Activated CD4-positive, alpha-beta T cell treated with anti-CD3 and anti-CD28 coated beads, Interleukin-2, Interleukin-4, amounts not matched to agents 100 ng/mL and 50 ng/mL, durations not matched to agents 16 hours and 8 hours (primary cell): ENCODE data around the gene AKAP6.
A peak's percentile ranks its signal among the peaks of the same experiment; 100 is the strongest.

Source experiments
- DNase-seq: peaks from one replicate; pipeline ENCODE4 v3.0.0-alpha.2; 2020; ENCODE audit warnings: low spot score

AKAP6 gene, protein sequence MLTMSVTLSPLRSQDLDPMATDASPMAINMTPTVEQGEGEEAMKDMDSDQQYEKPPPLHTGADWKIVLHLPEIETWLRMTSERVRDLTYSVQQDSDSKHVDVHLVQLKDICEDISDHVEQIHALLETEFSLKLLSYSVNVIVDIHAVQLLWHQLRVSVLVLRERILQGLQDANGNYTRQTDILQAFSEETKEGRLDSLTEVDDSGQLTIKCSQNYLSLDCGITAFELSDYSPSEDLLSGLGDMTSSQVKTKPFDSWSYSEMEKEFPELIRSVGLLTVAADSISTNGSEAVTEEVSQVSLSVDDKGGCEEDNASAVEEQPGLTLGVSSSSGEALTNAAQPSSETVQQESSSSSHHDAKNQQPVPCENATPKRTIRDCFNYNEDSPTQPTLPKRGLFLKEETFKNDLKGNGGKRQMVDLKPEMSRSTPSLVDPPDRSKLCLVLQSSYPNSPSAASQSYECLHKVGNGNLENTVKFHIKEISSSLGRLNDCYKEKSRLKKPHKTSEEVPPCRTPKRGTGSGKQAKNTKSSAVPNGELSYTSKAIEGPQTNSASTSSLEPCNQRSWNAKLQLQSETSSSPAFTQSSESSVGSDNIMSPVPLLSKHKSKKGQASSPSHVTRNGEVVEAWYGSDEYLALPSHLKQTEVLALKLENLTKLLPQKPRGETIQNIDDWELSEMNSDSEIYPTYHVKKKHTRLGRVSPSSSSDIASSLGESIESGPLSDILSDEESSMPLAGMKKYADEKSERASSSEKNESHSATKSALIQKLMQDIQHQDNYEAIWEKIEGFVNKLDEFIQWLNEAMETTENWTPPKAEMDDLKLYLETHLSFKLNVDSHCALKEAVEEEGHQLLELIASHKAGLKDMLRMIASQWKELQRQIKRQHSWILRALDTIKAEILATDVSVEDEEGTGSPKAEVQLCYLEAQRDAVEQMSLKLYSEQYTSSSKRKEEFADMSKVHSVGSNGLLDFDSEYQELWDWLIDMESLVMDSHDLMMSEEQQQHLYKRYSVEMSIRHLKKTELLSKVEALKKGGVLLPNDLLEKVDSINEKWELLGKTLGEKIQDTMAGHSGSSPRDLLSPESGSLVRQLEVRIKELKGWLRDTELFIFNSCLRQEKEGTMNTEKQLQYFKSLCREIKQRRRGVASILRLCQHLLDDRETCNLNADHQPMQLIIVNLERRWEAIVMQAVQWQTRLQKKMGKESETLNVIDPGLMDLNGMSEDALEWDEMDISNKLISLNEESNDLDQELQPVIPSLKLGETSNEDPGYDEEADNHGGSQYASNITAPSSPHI (N-terminal part only)

DNA sequence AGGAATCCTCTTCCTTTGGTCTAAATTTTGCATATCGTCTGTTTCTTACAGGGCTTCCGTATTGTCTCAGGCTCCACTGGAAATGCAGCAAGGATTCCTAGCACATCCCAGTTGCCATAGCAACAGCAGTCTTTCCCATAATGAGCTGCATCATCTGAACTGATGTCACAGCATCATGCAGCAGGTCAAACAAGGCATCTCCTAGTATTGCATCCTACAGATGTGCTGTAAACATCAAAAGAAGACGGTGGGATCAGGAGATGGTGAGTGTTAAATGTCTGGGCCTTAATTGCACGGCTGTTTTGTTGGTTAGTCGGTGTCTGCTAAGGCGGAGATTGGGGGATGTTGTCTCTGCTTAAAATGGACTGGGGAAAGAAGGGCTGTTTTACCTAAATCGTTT, at the start of gene AKAP6:
TSS of gene AKAP6 (plus strand) at position 153 of the 400 bp plus-strand sequence. CDS start 104,196 bp downstream, outside the sequence.
- no peak for DNase-seq

DNA sequence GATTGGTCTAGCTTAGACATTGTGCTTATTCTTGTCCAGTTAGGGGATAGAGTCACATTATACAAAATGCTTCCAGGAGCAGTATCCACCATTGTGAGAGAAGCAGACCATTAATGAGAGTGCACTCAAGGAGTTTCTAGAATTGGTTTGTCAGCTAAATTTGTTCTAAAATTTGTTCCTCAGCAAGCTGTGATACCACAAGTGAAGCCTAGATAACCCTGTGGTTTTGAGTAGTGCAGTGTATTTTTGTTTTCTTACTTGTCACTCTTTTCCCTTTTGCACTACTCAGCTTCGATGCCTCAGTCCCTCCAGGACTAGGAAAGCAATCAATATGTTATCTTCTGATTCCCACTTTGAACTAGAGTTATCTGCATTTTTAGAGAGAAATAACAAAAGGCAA, 42.5 kb upstream of the AKAP6 start:
- no peak for DNase-seq

DNA sequence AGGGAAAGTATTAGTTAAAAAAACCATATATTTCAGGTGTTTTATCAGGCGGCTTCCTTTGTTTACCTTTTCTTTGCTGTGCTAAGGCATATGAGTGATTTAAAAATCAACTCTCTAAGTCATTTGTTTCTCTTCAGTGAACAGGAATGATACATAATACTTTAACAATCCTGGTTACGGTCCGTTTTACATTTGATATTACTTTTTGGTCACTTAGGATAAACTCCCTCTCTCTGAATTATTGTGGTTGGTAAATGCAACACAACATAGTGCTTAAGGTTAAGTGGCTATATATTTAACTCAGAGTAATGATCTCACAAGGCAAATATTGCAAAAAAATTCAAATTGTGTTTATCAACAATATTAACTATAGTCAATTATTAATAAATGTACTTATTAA, 32.7 kb upstream of the AKAP6 start:
- DNase-seq, result no peak

DNA sequence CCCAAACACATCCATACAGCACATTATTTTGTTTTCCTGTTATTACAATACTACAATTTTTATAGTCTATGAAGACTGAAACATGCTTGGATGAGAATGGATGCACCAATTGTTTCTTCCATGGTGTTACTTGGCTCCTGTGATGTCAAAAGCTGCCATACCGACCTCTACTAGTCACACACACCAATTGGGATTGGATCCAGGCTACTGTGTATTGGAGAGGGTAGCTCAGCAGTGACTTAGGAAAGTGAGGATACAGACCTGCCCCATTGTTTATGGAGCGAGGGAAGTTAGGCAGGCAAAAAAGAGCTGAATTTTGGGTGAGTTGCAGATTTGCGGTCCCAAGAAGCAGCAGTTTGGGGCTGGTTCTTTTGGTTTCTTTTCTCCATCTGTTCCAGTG, 30.8 kb upstream of the AKAP6 start:
- DNase-seq, result no peak

DNA sequence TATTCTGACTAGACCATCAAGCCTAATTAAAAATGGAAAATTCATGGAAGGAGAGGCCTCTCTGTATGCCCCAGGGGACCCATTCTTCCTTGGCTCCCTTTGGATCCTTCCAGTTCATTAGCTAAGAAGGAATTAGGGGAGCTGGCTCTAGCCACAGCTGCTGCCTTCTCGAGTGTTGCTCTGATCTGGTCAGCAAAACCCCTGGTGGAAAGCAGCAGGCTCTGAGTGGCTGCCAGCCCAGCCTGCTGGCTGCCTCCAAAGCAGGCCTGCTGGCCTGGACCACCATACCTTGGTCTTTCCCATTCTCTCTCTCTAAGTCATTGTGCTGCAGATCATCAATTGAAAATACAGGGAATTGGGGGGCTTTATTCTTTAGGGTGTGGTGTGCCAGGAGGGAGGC, 29.0 kb upstream of the AKAP6 start:
- DNase-seq, result no peak

DNA sequence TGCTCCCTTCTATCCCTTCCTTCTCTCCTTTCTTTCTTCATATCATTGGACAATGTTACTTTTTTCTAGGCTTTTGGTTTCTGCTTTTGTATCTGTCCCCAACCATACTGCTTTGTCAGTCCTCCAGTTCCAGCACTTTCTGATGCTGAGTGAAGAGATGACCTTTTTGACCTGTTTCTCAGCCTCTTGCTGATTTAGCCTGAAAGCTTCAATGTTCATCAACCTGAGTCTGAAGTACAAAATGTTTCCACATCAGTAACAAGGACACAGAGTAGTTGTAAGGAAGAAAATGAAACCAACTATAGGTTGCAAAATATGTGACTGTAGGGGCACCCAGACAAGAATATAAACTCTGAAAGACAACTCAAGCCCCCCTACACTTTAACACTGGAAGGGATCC, 25.2 kb upstream of the AKAP6 start:
- DNase-seq, result no peak

DNA sequence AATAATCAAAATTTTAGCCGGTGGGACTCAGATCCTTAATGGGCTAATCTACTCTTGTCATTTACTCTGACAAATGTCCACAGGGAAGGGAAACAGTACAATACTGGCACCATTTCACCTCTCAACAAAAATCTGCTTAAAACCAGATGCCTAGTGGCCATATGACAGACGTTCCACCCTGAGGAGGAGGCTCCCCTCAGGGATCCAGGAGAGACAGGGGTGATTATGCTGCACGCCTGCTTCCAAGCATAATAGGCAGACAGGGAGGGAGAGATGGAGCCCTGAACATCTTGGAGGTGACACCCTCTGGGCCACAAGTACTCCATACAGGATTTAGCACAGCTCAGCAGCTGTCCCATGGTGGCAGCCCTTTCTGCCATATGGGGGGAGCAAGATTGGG, 24.8 kb upstream of the AKAP6 start:
- DNase-seq, result no peak

DNA sequence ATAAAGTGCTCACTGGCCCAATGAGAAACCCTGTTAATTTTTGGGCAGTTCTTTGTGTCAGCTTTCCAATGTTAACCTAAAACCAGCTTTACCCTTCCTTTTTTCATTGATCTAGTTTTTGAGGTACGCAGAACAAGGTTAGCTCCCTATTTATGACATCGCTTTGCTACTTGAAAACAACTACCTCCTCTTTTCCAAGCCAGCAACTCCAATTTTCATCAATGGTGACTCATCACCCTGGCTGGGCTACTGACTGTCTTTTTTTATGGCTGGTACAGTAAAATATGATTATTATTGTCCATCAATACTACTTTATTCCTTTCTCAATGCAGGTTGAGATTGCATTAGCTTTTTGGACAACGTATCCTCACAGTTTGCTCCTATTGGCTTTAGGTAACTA, 22.5 kb upstream of the AKAP6 start:
- DNase-seq, result no peak

DNA sequence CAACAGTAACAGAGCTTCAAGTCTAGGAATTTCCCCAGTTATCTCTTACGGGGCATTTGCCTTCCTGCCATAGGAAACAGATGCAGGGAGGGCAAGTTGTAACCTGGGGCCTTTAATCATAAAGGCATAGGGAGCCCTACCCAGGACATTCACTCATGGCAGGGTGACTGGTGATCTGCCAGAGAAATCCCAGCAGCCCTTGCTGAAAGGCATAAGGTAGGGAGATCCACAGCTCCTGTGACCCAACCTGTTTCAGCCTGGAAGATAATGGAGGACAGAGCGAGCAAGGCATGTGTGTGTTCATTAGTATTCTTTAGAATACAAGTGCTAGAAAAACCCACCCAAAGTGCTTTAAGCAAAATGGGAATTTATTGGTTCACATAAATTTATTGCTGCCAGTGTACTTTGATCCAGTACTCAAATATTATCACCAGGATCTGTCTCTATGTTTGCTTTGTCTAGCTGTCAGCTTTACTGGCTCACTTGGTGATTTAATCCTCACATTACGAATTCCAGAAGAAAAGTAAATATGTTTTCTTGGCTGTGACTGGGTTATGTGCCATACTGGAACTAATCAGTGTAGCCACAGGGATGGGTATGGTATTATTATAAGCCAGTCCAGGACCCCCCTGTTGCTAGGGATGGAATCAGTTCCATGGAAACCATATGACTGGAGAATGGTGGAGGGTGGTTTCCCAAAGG, 21.1 kb upstream of the AKAP6 start:
- DNase-seq, result no peak

DNA sequence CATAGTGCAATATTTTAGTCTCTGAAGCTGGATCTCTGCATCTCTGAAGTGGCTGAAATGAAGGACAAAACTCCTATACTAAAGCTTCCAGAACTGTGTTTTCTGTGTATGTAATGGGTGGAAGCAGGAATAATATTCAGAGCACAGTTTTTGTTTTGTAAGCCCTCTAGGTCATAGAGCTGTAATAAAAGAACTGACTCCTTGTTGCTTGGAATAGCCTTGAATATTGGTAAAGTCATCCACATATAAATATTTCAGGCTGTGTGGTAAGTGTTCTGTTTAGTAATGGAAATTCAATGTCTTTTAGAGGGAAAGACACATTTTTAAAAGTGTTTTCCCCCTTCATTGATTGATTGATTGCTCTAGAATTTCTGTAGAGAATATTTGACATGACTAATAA, 18.2 kb upstream of the AKAP6 start:
- DNase-seq, result no peak

DNA sequence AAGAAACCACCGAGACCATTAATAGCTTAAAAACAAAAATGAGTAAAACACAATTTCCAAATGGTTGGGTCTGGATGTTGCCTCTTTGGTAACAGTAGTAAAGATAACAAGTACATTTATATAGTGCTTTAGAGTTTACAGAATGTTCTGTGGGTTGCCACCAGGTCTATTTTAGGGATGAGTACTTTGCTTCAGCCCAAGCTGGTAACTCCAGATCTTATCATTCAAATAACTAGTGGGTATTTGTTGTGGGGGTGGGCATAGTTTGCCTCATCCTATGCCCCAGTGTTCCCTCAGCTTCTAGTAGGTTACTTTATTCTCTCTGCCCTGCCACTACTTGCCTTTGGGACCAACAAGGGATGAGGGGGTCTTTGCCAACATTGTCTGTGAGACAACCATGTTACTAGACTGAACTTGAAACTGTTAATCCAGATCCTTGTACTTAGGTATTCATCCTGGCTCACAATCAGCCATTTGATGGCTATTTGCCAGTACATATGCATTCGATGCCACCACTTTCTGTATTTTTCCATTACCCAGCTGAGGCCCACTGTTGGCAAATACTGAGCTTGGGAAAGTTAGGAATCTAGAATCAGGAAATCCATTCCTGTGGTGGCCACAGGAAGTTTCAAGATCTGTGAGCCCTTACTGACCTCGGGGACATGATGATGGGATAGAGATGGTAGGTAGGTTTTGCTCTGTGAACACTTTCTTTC, 17.6 kb upstream of the AKAP6 start:
- DNase-seq, result no peak

DNA sequence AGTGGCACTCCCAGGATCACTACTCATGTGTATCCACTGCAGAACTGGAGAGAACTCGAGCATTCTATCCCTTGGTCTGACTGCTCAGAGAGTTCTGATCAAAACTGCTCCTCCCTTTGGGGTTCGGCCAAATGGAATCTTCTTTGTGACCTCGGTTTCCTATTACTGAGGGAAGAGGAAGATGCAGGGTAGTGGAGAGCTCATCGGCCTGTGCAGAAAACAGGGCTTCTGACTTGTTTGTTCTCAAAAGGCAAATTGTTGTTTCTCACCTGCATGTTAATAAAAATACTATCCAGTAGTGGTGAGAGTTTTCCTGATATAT, 17.1 kb upstream of the AKAP6 start:
- DNase-seq, result no peak

DNA sequence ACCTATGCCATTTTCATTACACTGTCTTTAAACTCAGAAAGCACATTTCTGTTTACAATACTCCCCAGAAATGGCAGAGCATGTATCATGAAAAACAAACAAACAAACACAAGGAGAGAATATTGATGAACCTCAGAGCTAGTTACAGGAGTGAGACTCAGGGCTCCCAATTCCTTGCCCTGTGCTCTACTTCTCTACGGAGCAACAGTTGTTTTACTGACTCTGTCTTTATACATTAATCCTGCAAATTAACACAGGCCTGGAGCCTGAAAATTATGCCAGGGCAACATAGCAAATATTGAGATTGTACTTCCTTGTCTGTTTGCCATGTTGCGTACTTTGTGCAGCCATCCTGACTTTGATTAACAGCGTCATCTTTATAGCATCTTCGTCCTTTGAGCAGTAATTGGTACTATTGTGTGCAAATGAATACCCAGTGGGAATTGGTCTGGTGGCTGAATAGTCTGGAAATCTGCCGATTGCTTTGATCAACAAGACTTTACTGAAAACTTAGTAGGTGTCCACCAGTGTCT, 15.2 kb upstream of the AKAP6 start:
- no peak for DNase-seq

DNA sequence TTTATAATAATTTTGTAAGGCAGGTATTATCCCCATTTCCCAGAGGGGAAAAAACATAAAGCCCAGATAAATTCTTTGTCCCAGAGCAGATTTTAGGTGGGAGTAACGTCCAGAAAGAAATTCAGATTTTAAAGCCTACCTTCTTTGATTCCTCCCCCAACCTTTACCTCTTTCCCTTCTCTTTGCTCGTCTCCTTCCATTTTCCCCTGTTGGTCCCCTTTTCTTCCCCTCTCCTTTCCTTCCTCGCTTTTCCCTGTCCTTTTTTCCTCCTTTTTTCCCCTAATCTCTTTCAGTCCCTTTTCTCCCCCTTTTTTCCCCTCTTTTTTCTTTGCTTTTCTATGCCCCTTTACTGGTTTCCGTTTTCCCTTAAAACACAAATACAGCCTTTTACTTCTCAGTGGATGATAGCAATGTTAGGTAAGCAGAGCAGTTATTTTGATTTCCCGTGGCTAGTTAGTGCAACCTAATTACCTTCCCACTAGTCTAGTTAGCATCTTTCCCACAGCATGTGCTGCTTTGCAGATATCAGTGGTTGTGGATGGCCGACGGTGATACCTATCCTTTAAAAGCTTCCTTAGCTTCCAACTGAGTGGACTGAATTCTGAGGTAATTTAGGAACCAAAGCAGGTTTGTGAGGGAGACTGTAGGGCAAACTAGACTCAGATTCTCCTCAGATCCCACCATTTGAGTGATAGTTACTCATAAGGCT, 10.9 kb upstream of the AKAP6 start:
- no peak for DNase-seq

DNA sequence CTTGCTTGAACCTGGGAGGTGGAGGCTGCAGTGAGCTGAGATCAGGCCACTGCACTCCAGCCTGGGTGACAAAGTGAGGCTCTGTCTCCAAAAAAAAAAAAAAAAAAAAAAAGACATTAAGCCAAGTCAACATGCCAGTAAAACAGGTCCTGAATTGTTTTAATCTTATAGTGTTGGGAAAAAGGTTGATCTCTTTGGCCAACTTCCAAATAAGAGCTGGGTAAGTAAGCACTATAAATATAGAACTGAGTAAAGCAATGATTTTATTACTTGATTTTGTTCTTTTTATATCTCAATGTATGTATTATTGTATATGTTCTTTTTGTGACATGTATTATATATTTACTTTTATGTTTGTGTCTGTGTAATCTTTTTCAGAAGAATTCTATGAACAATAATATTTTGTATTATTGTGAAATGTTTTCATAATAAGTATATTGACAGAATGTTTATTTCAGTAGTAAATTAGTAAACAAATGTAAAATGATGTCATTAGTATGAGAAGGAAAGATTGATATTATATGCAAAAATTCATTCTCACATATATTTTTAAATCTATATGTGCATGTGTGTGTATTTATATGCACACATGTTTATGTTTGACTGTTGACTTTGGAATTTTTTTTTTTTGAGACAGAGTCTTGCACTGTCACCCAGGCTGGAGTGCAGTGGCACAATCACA, 9.6 kb upstream of the AKAP6 start:
- no peak for DNase-seq

DNA sequence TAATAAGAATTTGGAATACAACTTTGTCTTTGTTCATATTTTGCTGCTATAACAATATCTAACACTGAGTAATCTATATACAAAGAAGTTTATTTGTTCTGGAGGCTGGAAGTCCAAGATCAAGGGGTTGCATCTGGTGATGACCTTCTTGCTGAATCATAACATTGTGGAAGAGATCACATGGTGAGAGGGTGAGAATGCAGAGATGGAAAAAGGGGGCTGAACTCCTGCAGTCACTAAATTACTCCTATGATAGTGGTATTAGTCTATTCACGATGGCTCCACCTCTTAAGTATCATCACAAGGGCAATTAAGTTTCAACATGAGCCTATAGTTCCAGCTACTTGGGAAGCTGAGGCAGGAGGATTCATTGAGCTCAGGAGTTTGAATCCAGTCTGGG, 4.5 kb upstream of the AKAP6 start:
- no peak for DNase-seq

DNA sequence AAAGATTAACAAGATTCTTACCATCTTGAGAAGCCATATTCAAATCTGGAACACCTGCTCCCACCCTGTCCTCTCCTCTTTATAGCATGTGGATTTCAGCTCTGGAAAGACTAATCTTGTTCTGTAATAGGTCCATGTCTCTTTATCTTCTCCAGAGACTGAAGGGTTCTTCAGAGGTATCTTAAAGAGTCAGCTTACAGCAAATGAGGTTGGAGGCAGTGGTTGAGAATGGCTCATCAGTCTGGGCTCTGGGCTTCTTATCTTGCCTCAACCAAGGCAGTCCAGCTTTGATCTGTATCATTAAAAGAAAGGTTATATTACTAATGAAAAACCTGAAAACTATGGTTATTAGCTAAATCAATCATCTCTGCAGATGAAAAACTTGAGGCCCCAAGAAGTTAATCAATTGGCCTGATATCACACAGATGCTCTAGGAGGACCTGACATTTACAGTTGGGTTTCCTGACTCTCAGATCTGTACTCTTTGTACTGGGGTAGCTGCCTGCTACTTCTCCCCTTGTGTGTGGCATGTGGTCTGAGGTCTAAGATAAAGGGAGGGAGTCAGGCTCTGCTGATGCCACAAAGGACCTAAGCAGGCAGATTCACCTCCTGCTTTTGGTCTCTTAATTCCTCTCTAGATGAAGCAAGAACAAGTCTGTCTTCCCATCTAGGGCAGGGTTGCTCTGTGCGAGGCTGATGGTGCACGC, 1.7 kb upstream of the AKAP6 start:
- peak; percentile 1 for DNase-seq

DNA sequence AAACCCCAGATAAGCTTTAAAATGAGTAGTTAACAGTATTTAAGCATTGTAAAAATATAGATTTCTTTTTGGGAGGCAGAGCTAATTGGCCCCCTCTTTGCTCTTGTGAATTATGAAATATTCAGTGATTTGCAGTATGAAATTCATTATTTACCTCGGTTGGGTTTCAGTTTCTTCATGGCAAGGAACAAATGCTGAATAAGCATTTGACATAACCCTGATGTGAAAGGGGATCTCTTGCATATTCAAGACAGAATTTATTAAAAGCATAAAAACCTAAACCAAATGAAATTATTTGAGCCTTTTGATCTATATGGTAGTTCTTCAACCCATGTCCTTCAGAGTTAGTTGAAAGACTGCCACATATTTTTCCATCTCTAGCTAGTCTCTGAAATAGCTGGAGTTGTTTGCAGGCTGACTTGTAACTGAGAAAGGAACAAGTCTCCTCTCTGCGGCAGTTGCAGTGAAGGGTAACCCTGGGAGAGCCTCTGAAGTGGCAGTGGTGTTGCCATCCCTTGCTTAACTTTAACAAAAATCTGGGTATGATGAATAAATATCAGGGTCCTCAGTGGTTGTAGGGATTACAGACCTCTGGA, 690 bp downstream of the AKAP6 start:
- no peak for DNase-seq
